ENCODE results near the gene MRPL28. TPM values are rescaled to one million over a fixed set of nuclear protein-coding genes. Genes with fewer than 3 reads are reported as not detected.

The MRPL28 gene
- total RNA-seq, 1 donor from 2014 or later = 47.8 TPM

DNA sequence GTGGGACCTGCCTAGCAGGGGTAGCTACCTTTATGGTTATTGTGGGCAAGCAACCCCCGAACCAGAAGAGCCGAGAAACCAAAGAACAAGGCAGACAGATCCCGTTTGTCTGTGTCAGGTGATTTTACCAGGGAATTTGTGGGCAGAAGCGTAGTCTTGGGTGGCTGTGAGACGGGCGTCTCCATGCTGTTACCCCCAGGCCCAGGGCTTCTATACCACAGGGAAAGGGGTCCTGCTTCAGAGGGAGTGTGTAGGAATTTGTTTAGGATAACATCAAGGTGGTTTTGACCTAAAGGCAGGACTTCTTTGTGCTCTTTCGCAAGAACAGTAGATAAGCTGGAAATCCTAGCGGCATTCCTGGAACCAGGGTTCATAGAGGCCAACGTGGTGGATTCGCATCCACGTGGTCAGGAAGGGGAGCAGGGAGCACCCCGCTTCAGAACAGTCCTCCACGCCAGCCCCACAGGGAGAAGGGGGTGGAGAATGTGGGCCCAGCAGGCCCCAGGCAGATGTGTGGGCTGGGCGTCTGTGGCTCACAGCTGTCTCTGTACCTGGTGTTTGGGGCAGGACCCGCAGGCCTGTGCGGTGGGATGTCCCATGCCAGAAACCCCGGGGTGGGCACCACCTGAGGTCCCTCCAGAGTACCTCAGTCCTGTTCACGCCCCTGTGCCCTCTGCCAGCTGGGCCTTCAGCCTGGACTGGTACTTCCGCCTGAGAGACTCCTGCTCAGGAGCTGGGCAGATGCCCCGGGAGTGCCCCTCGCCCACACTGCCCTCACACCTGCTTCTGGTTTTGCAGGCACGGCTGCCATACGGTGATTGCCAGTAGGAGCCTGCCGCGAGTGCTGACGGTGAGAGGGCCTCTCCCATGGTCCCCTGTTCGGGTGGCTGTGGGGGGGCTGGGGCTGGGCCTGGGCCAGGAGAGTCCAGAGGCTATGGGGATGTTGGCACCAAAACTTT is 35.5 kb upstream of the MRPL28 start:
- DNase-seq (ENCODE audit: low spot score in 2 of 2) = no peak
- intact Hi-C loops (cut with DNase I) = no loop called here

DNA sequence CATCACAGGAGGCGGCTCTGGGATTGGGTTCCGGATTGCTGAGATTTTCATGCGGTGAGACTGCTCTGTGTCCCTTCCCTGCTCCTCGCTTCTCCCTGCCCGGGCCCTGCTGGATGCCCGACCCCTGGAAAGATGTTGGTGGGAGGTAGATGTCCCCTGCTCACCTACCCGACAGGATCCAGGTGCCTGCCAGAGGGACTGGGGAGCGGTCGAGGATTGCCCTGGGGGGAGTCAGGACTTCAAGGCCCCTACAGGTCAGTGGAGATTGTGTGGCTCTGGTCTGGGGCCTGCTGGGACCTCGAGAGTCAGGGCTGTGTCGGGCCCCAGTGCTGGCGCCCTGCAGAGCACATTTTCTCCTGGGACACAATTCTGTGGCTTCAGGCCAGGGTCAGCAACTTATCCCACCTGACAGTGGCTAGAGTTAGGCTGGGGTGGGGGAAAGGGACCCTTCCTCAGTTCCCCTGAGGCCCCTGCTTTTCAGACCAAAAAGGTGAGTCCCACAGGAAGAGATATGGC is 34.7 kb upstream of the MRPL28 start:
- Histone ChIP-seq H3K4me1 (peaks cover 0 to 6% of the 10 kb centered on the region in 2 donors), H3K36me3 (peaks cover 0 to 2% of the 10 kb centered on the region in 2 donors), H3K27me3 (no peaks in the 10 kb centered on the region), H3K9me3 (no peaks in the 10 kb centered on the region), H3K4me3 (no peak overlapping the region), H3K27ac (no peak overlapping the region)
- TF ChIP-seq, protein P1, sequence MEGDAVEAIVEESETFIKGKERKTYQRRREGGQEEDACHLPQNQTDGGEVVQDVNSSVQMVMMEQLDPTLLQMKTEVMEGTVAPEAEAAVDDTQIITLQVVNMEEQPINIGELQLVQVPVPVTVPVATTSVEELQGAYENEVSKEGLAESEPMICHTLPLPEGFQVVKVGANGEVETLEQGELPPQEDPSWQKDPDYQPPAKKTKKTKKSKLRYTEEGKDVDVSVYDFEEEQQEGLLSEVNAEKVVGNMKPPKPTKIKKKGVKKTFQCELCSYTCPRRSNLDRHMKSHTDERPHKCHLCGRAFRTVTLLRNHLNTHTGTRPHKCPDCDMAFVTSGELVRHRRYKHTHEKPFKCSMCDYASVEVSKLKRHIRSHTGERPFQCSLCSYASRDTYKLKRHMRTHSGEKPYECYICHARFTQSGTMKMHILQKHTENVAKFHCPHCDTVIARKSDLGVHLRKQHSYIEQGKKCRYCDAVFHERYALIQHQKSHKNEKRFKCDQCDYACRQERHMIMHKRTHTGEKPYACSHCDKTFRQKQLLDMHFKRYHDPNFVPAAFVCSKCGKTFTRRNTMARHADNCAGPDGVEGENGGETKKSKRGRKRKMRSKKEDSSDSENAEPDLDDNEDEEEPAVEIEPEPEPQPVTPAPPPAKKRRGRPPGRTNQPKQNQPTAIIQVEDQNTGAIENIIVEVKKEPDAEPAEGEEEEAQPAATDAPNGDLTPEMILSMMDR (IDR thresholded peaks at IDR 0.05) = no peak
- intact Hi-C loops (cut with DNase I) = no loop called here
- DNase-seq (ENCODE audit: low spot score in 2 of 2) = no peak

More for the DNA sequence above, 35.5 kb upstream of the MRPL28 start:
- TF ChIP-seq, protein P1 (IDR thresholded peaks at IDR 0.05) = no peak
- peaks cover 0 to 8% of the 10 kb centered on the region in 2 donors for H3K36me3 ChIP-seq
- H3K27me3 ChIP-seq = no peaks in the 10 kb centered on the region
- H3K4me1 ChIP-seq = peaks cover 0 to 4% of the 10 kb centered on the region in 2 donors
- no peak overlapping the region for H3K4me3 ChIP-seq
- H3K9me3 ChIP-seq = no peaks in the 10 kb centered on the region
- no peak overlapping the region for H3K27ac ChIP-seq

DNA sequence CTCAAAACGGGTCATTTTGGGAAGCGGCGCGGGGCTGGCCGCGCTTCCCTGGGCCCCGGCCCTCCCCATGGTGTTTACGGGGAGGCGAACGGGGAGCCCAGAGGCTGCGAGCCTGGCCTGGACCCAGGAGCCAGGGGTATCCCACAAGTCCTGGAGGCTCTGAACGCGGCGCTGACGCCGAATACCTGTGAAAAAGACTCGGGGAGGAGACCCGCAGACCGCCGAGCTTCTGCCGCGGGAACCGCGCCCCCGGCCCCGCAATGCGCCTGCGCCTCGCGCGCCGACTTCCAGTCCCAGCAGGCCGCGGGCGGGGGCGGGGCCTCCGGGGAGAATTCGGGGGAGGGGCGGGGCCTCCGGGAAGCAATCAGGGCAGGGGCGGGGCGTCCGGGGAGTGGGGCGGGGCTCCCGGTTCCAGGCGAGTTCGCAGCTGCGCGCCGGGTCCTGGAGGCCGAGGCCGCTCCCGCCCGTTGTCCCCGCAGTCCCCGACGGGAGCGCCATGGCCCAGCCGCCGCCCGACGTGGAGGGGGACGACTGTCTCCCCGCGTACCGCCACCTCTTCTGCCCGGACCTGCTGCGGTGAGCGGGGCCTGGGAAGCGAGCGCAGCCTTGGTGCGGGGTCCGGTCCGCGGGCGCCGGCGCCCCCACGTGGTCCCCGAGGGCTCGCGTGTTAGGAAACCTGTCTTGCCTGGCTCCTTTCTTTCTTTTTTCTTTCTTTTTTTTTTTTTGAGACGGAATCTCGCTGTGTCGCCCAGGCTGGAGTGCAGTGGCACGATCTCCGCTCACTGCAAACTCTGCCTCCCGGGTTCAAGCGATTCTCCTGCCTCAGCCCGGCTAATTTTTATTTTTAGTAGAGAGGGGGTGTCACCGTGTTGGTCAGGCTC is 31.4 kb upstream of the MRPL28 start, which contains the start of gene DECR2:
TSS of gene DECR2 (plus strand) at position 418 of the 881 bp plus-strand sequence. CDS start at position 497, 79 bp downstream.
- Histone ChIP-seq H3K36me3 (no peaks in the 10 kb centered on the region), H3K4me1 (peaks cover 4 to 10% of the 10 kb centered on the region in 2 donors), H3K27ac (peak within 1 kb of the TSS; percentile 88 to 93), H3K27me3 (no peaks in the 10 kb centered on the region), H3K4me3 (peak within 1 kb of the TSS; percentile 63 to 76), H3K9me3 (no peaks in the 10 kb centered on the region)
- DNase-seq (ENCODE audit: low spot score in 2 of 2) = peak; percentile 75 to 97
- TF ChIP-seq, protein P1 (IDR thresholded peaks at IDR 0.05) = peak; percentile 21 to 67 (median 63)
- intact Hi-C loops (cut with DNase I) = loop anchor here (1.0 to 2.0 kb wide), 3 partner anchors 19 to 49 kb away; partner anchors contain the start of genes AXIN1 and RAB11FIP3

DNA sequence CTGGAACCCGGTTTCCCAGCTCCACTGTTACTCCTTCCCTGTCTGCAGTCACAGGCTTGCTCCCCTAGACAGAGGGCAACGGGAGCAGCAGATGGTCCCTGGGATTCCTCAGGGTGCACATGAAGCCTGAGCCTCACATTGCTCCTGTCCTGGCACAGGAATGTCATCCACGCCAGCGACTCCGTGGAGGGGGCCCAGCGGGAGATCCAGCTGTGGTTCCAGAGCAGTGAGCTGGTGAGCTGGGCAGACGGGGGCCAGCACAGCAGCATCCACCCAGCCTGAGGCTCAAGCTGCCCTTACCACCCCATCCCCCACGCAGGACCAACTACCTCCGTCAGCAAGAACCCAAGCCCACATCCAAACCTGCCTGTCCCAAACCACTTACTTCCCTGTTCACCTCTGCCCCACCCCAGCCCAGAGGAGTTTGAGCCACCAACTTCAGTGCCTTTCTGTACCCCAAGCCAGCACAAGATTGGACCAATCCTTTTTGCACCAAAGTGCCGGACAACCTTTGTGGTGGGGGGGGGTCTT is 29.8 kb upstream of the MRPL28 start:
- peaks cover 4 to 10% of the 10 kb centered on the region in 2 donors for H3K4me1 ChIP-seq
- peak overlapping the region; percentile 65 to 93 for H3K27ac ChIP-seq

More for the DNA sequence above, 29.8 kb upstream of the MRPL28 start:
- Histone ChIP-seq H3K36me3 (no peaks in the 10 kb centered on the region), H3K9me3 (no peaks in the 10 kb centered on the region), H3K4me3 (no peak overlapping the region), H3K27me3 (no peaks in the 10 kb centered on the region)
- TF ChIP-seq, protein P1 (IDR thresholded peaks at IDR 0.05) = no peak
- DNase-seq (ENCODE audit: low spot score in 2 of 2) = no peak
- intact Hi-C loops (cut with DNase I) = no loop called here
